Stimulated activated CD4-positive, alpha-beta T cell treated with anti-CD3 and anti-CD28 coated beads, Interleukin-1b, Interleukin-23, amount 100 ng/mL, for 4 hours (primary cell): ENCODE data around the gene OR2T33.
"Not testable (repeated sequence)": the region's sequence is repeated elsewhere in the genome, so short reads cannot be mapped to it uniquely, and the experiment has no call there.

Experiments used
- DNase-seq, 2 donors: peaks; one replicate each; pipeline ENCODE4 v3.0.0-alpha.2; 2020; ENCODE audit warnings: low read depth in 2 of 2

OR2T33 gene

GRCh38 chr1:248277876-248278275 lies at the start of gene OR2T33:
Gene OR2T33, minus strand, starts transcription at chr1:248277976. Its CDS starts 4,162 bp downstream, at chr1:248273814.
- no peak for DNase-seq

DNA sequence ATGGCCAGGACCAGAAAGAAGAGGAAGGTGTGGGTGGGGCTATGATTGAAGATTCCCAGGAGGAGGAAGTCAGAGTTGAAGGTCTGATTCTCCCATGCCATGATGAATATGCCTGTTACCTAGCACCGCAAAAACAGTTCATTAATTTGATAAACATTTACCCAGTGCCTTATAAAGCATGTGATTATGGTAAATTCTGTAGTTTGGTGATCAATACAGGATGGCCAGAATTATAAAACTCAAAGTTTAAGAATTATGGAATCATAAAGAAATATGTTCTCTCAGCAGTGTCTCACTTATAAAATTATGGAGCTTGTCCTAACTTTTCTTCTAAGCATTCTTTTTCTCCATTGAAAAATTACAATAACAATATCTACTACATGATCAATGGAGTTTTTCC lies 46.7 kb upstream of the OR2T33 start, which contains the start of gene OR2M7:
OR2M7 (minus strand) TSS at position 101 of the 400 bp plus-strand sequence; CDS start at position 101, 0 bp downstream.
- DNase-seq = no peak

- DNase-seq = no peak
Observed at GRCh38 chr1:248316796-248317195, 39.0 kb upstream of the OR2T33 start.

DNA sequence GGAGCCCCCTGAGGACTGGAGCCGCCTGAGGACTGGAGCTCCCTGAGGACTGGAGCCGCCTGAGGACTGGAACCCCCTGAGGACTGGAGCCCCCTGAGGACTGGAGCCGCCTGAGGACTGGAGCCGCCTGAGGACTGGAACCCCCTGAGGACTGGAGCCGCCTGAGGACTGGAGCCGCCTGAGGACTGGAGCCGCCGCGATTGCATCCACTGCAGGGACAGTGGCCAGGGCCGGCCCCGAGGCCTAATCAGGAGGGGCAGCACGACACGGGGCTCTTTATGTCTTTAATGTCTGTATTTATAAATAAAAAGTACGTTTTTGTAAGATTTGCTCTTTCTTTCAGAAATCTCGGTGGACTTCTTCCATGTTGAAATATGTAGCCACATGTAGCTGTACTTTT lies 29.0 kb upstream of the OR2T33 start:
- DNase-seq = not testable (repeated sequence)

DNA sequence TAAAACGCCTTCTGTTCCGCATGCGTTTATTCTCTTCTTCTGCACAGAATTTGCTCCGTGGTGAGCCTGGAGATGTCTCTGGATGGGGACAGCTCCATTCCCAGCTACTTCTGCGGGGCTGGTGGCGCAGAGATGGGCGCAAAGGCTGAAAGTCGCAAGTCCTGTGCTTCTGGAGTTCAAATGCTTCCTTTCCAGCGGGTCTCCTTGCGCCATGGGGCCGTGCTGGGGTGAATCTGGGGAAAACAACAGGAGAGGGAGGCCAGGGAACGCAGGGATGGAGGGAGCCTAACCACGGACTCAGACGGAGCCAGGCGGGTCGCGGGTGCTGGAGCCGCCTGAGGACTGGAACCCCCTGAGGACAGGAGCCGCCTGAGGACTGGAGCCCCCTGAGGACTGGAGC lies 28.3 kb upstream of the OR2T33 start:
- DNase-seq = no peak

DNA sequence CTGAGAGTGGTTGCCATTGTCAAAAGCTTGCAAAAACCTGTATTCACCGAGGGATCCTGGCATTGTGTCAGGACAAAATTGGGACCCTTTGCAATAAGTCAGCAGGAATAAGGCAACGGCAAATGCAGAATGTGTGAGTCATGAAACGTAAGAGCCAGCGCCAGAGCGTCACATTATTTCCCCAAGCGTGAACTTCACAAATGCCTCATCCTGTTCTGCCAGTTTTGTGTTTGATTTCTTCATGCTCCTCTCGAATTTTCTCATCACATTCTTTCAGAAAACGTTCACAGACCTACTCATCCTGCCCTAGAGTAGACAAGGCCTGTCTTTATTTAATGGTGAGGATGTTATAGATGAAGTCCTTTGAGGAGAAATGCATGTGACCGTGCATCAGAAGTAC lies 27.9 kb upstream of the OR2T33 start:
- not testable (repeated sequence) for DNase-seq

- DNase-seq = no peak
Observed at GRCh38 chr1:248303324-248303723, 25.5 kb upstream of the OR2T33 start, which contains the start of gene OR2T12. Gene OR2T12, minus strand, starts transcription at chr1:248303424. Its CDS starts 7,846 bp downstream, at chr1:248295578.

GRCh38 chr1:248288391-248288790 lies 10.6 kb upstream of the OR2T33 start:
- no peak for DNase-seq

DNA sequence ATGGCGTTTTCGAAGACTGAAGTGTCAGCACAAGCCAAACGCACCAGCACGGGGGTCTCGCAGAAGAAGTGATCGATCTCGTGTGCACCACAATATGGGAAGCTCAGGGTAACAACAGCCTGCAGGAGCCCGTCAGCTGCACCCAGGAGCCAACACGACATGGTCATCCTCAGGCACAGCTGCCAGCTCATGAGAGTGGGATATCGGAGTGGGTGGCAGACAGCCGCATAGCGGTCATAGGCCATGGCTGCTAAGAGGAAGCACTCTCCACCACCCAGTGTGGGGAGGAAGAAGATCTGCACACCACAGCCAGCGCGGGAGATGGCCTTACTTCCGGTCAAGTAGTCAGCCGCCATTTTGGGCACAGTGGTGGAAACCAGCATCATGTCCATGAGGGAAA lies 4.6 kb downstream of the OR2T33 start:
- not testable (repeated sequence) for DNase-seq

GRCh38 chr1:248268178-248268577 lies 9.6 kb downstream of the OR2T33 start:
- no peak for DNase-seq

- not testable (repeated sequence) for DNase-seq
Observed at GRCh38 chr1:248259309-248259708, 18.5 kb downstream of the OR2T33 start.

- DNase-seq = no peak
Observed at GRCh38 chr1:248243204-248243603, 34.6 kb downstream of the OR2T33 start.

- DNase-seq = no peak
Observed at GRCh38 chr1:248239478-248239877, 38.3 kb downstream of the OR2T33 start.

GRCh38 chr1:248231117-248231516 lies 46.7 kb downstream of the OR2T33 start, which contains the start of gene OR2M4:
Gene OR2M4, plus strand, starts transcription at chr1:248231417. Its CDS starts 7,512 bp downstream, at chr1:248238929.
- DNase-seq = no peak

DNA sequence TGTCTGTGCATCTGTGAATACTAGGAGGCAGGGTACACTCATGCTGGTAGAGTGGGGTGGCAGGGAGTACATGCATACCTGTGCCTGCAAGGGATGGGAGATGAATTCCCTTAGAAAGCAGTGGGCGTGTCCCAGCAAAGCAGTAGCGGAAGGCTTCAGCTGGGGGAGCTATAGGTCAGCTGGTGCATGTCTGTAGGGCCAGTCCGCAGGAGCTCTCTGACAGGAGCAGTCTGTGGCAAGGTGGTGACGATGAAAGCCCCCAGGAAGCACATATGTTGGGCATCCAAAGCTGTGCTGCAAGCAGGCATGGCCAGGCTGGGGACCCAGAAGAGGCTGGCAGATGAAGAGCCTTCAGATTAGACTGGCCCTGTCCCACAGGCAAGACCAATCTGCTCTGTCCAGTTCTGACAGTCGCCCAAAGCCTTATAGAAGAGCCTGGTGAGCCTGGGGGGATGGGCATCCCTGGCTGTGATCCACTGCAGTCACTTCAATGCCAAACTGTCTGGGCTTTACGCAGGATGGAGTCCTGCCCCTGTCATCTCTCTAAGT lies 48.3 kb downstream of the OR2T33 start:
- no peak for DNase-seq

GRCh38 chr1:248225537-248225936 lies 52.2 kb downstream of the OR2T33 start:
- DNase-seq = no peak
